ENCODE data around the gene UQCRFS1.

The UQCRFS1 gene

GRCh38 chr19:29171525-29171924 is 41.4 kb downstream of the UQCRFS1 start:
- TF ChIP-seq CTCF (IDR thresholded peaks at IDR 0.05; ENCODE audit: insufficient read depth, low read depth, low read length, missing control alignments): no peak
- H3K4me3 ChIP-seq (ENCODE audit: low read length): no peak overlapping the region
- no peak for DNase-seq (ENCODE audit: low read depth)

DNA sequence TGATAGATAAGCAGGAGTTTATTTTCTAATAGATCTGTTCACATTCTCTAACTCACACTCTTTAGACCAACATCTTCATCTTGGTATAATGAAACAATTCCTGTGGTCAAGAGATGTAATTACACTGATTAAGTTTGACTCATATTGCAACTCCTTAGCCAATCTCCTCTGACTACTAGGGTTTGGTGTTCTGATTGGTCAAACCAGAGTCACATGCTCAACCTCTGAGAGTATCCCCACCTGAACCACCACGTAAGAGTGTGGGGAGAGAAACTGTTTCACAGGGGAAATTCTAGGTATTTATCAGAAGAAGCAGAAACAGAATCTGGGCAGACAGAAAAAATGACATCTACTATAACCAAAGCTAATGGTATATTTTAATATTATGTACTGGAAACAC is 42.4 kb downstream of the UQCRFS1 start:
- H3K4me3 ChIP-seq (ENCODE audit: low read length): no peak overlapping the region
- no peak for DNase-seq (ENCODE audit: low read depth)
- no peak for TF ChIP-seq CTCF (IDR thresholded peaks at IDR 0.05; ENCODE audit: insufficient read depth, low read depth, low read length, missing control alignments)

DNA sequence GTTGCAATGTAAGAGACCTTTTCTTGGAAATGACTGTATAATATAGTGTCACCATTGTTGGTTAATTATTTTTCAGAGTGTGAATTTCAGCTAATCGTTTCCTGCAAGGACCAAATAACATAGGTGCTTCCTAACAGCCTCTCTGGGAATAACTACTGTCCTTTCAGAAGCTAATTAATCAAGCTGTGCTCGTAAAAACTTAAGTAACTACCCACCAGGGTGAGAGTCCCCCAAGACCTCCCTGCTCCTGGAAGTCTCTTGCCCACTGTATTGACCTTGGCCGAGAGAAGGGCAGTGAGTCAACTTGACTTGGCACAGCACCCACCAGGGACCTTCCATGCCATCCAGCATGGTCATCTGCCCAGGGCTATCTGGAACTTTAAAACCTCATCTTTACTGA is 50.3 kb downstream of the UQCRFS1 start:
- TF ChIP-seq CTCF (IDR thresholded peaks at IDR 0.05; ENCODE audit: insufficient read depth, low read depth, low read length, missing control alignments): no peak
- DNase-seq (ENCODE audit: low read depth): no peak
- no peak overlapping the region for H3K4me3 ChIP-seq (ENCODE audit: low read length)

DNA sequence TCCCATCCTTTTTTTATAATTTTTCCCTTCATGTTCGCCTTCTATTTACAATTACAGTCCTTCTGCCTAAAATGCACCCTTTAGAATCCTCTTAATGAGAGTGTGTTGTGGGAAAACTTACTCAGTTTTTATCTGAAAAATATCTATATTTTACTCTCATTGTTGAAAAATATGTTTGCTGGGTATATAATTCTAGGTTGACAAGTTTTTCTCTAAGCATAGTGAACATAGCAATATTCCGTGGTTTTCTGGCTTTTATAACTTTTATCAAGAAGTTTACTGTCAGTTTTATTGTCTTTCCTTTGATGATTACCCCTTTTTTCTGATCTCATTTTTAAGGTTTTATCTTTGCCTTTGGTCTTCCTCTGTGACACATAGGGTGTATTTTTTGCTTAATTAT is 57.3 kb downstream of the UQCRFS1 start:
- DNase-seq (ENCODE audit: low read depth): no peak

More for the DNA sequence above, 57.3 kb downstream of the UQCRFS1 start:
- no peak for TF ChIP-seq CTCF (IDR thresholded peaks at IDR 0.05; ENCODE audit: insufficient read depth, low read depth, low read length, missing control alignments)
- no peak overlapping the region for H3K4me3 ChIP-seq (ENCODE audit: low read length)
